ENCODE results near the gene SSX2IP. TPM values are rescaled to one million over a fixed set of nuclear protein-coding genes. Genes with fewer than 3 reads are reported as not detected.

Gene SSX2IP
- total and polyA plus RNA-seq, 2 experiments from 2014 or later, result 26.5 to 38.0 TPM

GRCh38 chr1:84709131-84709530, 18.9 kb upstream of the SSX2IP start:
- Histone ChIP-seq H3K79me2 (no peaks in the 10 kb centered on the region), H3K27me3 (no peaks in the 10 kb centered on the region), H3K4me3 (no peak overlapping the region), H3K4me1 (ENCODE audit: insufficient read depth) (peaks cover 15% of the 10 kb centered on the region), H4K20me1 (ENCODE audit: insufficient read depth, poor library complexity, severe bottlenecking) (no peaks in the 10 kb centered on the region), H3K36me3 (replicated peaks; ENCODE audit: insufficient read depth, low read depth) (no peaks in the 10 kb centered on the region), H3K9me2 (replicated peaks; ENCODE audit: insufficient read depth) (no peaks in the 10 kb centered on the region), H3K9me3 (ENCODE audit: low read depth) (no peaks in the 10 kb centered on the region), H3K27ac (no peak overlapping the region), H2AFZ (no peak overlapping the region), H3K4me2 (no peak overlapping the region)
- TF ChIP-seq EZH2 (IDR thresholded peaks at IDR 0.05; ENCODE audit: borderline replicate concordance) (no peak), EZH2phosphoT487 (IDR thresholded peaks at IDR 0.05; ENCODE audit: low read depth, severe bottlenecking, unreplicated experiment) (no peak), CTCF (IDR thresholded peaks at IDR 0.05; ENCODE audit: poor library complexity) (no peak)
- DNase-seq (ENCODE audit: low spot score), result no peak
- 68% methylated on average over 1 of the region's 1 CpG for WGBS (ENCODE audit: low lambda C conversion rate, missing lambda C conversion rate)

DNA sequence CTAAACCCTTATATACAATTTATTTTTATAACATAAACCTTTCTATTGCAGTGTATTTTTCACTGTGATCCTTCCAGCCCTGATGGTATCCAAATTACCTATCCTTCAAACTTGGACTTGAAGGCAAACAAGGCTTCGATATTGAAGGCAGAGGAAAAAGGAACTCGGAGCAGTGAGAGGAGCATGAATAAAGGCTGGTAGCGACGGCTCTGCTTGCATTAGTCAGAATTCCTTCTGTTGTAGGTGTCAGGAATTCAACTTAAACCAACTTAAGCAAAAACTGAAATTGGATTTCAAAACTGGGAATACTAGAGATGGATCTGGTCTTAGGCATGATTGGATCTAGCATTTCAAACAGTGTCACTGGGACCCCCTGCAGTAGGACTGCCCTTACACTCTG, 17.8 kb upstream of the SSX2IP start:
- no peak overlapping the region for H3K4me2 ChIP-seq
- no peak for TF ChIP-seq CTCF (IDR thresholded peaks at IDR 0.05; ENCODE audit: poor library complexity)
- TF ChIP-seq EZH2 (IDR thresholded peaks at IDR 0.05; ENCODE audit: borderline replicate concordance), result no peak
- TF ChIP-seq EZH2phosphoT487 (IDR thresholded peaks at IDR 0.05; ENCODE audit: low read depth, severe bottlenecking, unreplicated experiment), result no peak
- H3K4me1 ChIP-seq (ENCODE audit: insufficient read depth), result peaks cover 15% of the 10 kb centered on the region
- no peaks in the 10 kb centered on the region for H3K9me2 ChIP-seq (replicated peaks; ENCODE audit: insufficient read depth)
- no peak overlapping the region for H3K4me3 ChIP-seq
- H2AFZ ChIP-seq, result no peak overlapping the region
- no peaks in the 10 kb centered on the region for H3K36me3 ChIP-seq (replicated peaks; ENCODE audit: insufficient read depth, low read depth)
- no peak overlapping the region for H3K27ac ChIP-seq
- H3K9me3 ChIP-seq (ENCODE audit: low read depth), result no peaks in the 10 kb centered on the region
- DNase-seq (ENCODE audit: low spot score), result no peak
- H3K27me3 ChIP-seq, result no peaks in the 10 kb centered on the region
- H4K20me1 ChIP-seq (ENCODE audit: insufficient read depth, poor library complexity, severe bottlenecking), result no peaks in the 10 kb centered on the region
- no peaks in the 10 kb centered on the region for H3K79me2 ChIP-seq
- WGBS (ENCODE audit: low lambda C conversion rate, missing lambda C conversion rate), result 74% methylated on average over 4 of the region's 4 CpGs

DNA sequence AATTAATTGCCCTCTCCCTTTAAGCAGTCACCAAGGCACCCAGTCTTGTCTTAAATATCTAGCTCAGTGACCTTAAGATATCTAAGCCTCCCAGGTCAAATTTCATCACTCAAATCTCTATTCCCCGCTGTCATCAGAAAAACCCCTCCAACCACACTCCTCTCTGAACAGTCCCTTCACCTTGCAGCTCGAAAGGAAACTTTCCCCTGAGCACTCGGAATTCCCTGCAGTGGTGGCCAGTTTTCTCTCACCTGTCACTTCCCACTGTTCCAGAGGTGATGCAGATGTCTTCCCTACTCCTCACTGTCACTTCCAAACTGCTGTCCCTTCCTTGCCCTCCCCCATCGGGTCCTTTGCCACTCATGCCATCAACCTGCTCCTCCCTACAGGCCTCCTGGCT, 15.3 kb upstream of the SSX2IP start:
- H4K20me1 ChIP-seq (ENCODE audit: insufficient read depth, poor library complexity, severe bottlenecking), result no peaks in the 10 kb centered on the region
- H3K27ac ChIP-seq, result peak overlapping the region; percentile 17
- TF ChIP-seq EZH2phosphoT487 (IDR thresholded peaks at IDR 0.05; ENCODE audit: low read depth, severe bottlenecking, unreplicated experiment), result no peak
- no peak for TF ChIP-seq EZH2 (IDR thresholded peaks at IDR 0.05; ENCODE audit: borderline replicate concordance)
- no peak for TF ChIP-seq CTCF (IDR thresholded peaks at IDR 0.05; ENCODE audit: poor library complexity)
- H3K4me3 ChIP-seq, result no peak overlapping the region
- H3K4me2 ChIP-seq, result peak overlapping the region; percentile 22
- no peak overlapping the region for H2AFZ ChIP-seq
- peaks cover 5% of the 10 kb centered on the region for H3K4me1 ChIP-seq (ENCODE audit: insufficient read depth)
- WGBS (ENCODE audit: low lambda C conversion rate, missing lambda C conversion rate), result 54% methylated on average over 4 of the region's 4 CpGs
- H3K79me2 ChIP-seq, result no peaks in the 10 kb centered on the region
- no peaks in the 10 kb centered on the region for H3K27me3 ChIP-seq
- no peaks in the 10 kb centered on the region for H3K9me3 ChIP-seq (ENCODE audit: low read depth)
- H3K36me3 ChIP-seq (replicated peaks; ENCODE audit: insufficient read depth, low read depth), result no peaks in the 10 kb centered on the region
- no peaks in the 10 kb centered on the region for H3K9me2 ChIP-seq (replicated peaks; ENCODE audit: insufficient read depth)
- no peak for DNase-seq (ENCODE audit: low spot score)

Measured in hepatocyte (in vitro differentiated cells).